ENCODE results near the gene CADM1. TPM values are rescaled to one million over a fixed set of nuclear protein-coding genes. Genes with fewer than 3 reads are reported as not detected.

The CADM1 gene
- total and polyA plus RNA-seq, 4 experiments from 2014 or later, result 2.8 to 5.6 (median 3.3) TPM

- Histone ChIP-seq H3K9me3 (ENCODE audit: control insufficient read depth in 1 of 2, low read length in 2 of 2) (no peaks in the 10 kb centered on the region), H3K4me3 (ENCODE audit: low read length in 2 of 2) (no peak overlapping the region), H3K27me3 (ENCODE audit: insufficient read depth, low read length) (no peaks in the 10 kb centered on the region), H3K4me1 (ENCODE audit: insufficient read depth, low read length) (no peaks in the 10 kb centered on the region), H3K36me3 (ENCODE audit: insufficient read depth, low read length) (no peaks in the 10 kb centered on the region), H3K27ac (ENCODE audit: low read depth, low read length) (no peak overlapping the region)
- no peak for DNase-seq
- no peak overlapping the region for H3K27ac Mint-ChIP-seq
- peaks cover 0 to 3% (median 0%) of the 10 kb centered on the region in 4 donors for H3K4me1 Mint-ChIP-seq
- peaks cover 0 to 5% (median 0%) of the 10 kb centered on the region in 8 donors for H3K9me3 Mint-ChIP-seq
- H3K27me3 Mint-ChIP-seq, result peaks cover 0 to 2% of the 10 kb centered on the region in 2 donors
- ChIA-PET CTCF (ENCODE audit: partially characterized antibody) (no interaction called here), POLR2A (ENCODE audit: partially characterized antibody) (no interaction called here)
- H3K4me3 Mint-ChIP-seq, result no peak overlapping the region
- intact Hi-C loops (cut with micrococcal nuclease), result no loop called here
- H3K36me3 Mint-ChIP-seq, result no peaks in the 10 kb centered on the region
These were observed 40.3 kb upstream of the CADM1 start for GRCh38 chr11:115544422-115544948.

GRCh38 chr11:115541518-115541917, 37.3 kb upstream of the CADM1 start:
- Mint-ChIP-seq H3K27ac (no peak overlapping the region), H3K36me3 (no peaks in the 10 kb centered on the region), H3K27me3 (peaks cover 3 to 4% of the 10 kb centered on the region in 2 donors), H3K4me3 (no peak overlapping the region), H3K9me3 (peaks cover 0 to 5% (median 0%) of the 10 kb centered on the region in 8 donors), H3K4me1 (no peaks in the 10 kb centered on the region)
- Histone ChIP-seq H3K36me3 (ENCODE audit: insufficient read depth, low read length) (no peaks in the 10 kb centered on the region), H3K27ac (ENCODE audit: low read depth, low read length) (no peak overlapping the region), H3K9me3 (ENCODE audit: control insufficient read depth in 1 of 2, low read length in 2 of 2) (no peaks in the 10 kb centered on the region), H3K4me1 (ENCODE audit: insufficient read depth, low read length) (no peaks in the 10 kb centered on the region), H3K4me3 (ENCODE audit: low read length in 2 of 2) (no peak overlapping the region), H3K27me3 (ENCODE audit: insufficient read depth, low read length) (no peaks in the 10 kb centered on the region)
- no peak for DNase-seq
- ChIA-PET POLR2A (ENCODE audit: partially characterized antibody) (no interaction called here), CTCF (ENCODE audit: partially characterized antibody) (no interaction called here)
- intact Hi-C loops (cut with micrococcal nuclease), result no loop called here

GRCh38 chr11:115539844-115540243, 35.6 kb upstream of the CADM1 start:
- intact Hi-C loops (cut with micrococcal nuclease), result no loop called here

GRCh38 chr11:115535781-115536180, 31.6 kb upstream of the CADM1 start:
- no peak for DNase-seq
- Mint-ChIP-seq H3K27ac (no peak overlapping the region), H3K27me3 (peaks cover 4 to 7% of the 10 kb centered on the region in 2 donors), H3K4me3 (no peak overlapping the region), H3K9me3 (peaks cover 0 to 3% (median 0%) of the 10 kb centered on the region in 8 donors), H3K36me3 (no peaks in the 10 kb centered on the region), H3K4me1 (peaks cover 0 to 1% (median 0%) of the 10 kb centered on the region in 4 donors)
- ChIA-PET CTCF (ENCODE audit: partially characterized antibody) (no interaction called here), POLR2A (ENCODE audit: partially characterized antibody) (no interaction called here)
- Histone ChIP-seq H3K27ac (ENCODE audit: low read depth, low read length) (no peak overlapping the region), H3K4me3 (ENCODE audit: low read length in 2 of 2) (no peak overlapping the region), H3K9me3 (ENCODE audit: control insufficient read depth in 1 of 2, low read length in 2 of 2) (no peaks in the 10 kb centered on the region), H3K36me3 (ENCODE audit: insufficient read depth, low read length) (no peaks in the 10 kb centered on the region), H3K4me1 (ENCODE audit: insufficient read depth, low read length) (no peaks in the 10 kb centered on the region), H3K27me3 (ENCODE audit: insufficient read depth, low read length) (no peaks in the 10 kb centered on the region)
- intact Hi-C loops (cut with micrococcal nuclease), result no loop called here

More at GRCh38 chr11:115539844-115540243, 35.6 kb upstream of the CADM1 start:
- Histone ChIP-seq H3K4me3 (ENCODE audit: low read length in 2 of 2) (no peak overlapping the region), H3K36me3 (ENCODE audit: insufficient read depth, low read length) (no peaks in the 10 kb centered on the region), H3K9me3 (ENCODE audit: control insufficient read depth in 1 of 2, low read length in 2 of 2) (no peaks in the 10 kb centered on the region), H3K27me3 (ENCODE audit: insufficient read depth, low read length) (no peaks in the 10 kb centered on the region), H3K27ac (ENCODE audit: low read depth, low read length) (no peak overlapping the region), H3K4me1 (ENCODE audit: insufficient read depth, low read length) (no peaks in the 10 kb centered on the region)
- no peaks in the 10 kb centered on the region for H3K4me1 Mint-ChIP-seq
- no peaks in the 10 kb centered on the region for H3K36me3 Mint-ChIP-seq
- CTCF ChIA-PET (ENCODE audit: partially characterized antibody), result no interaction called here
- no peak overlapping the region for H3K27ac Mint-ChIP-seq
- no peak for DNase-seq
- POLR2A ChIA-PET (ENCODE audit: partially characterized antibody), result no interaction called here
- peaks cover 0 to 3% (median 0%) of the 10 kb centered on the region in 8 donors for H3K9me3 Mint-ChIP-seq
- H3K27me3 Mint-ChIP-seq, result peaks cover 3 to 4% of the 10 kb centered on the region in 2 donors
- H3K4me3 Mint-ChIP-seq, result no peak overlapping the region

- Mint-ChIP-seq H3K27ac (no peak overlapping the region), H3K4me1 (peaks cover 0 to 1% (median 0%) of the 10 kb centered on the region in 4 donors), H3K27me3 (peaks cover 2 to 5% of the 10 kb centered on the region in 2 donors), H3K36me3 (no peaks in the 10 kb centered on the region), H3K9me3 (no peaks in the 10 kb centered on the region), H3K4me3 (no peak overlapping the region)
- no peak for DNase-seq
- intact Hi-C loops (cut with micrococcal nuclease), result no loop called here
- H3K27ac ChIP-seq (ENCODE audit: low read depth, low read length), result no peak overlapping the region
- H3K4me1 ChIP-seq (ENCODE audit: insufficient read depth, low read length), result no peaks in the 10 kb centered on the region
- H3K4me3 ChIP-seq (ENCODE audit: low read length in 2 of 2), result no peak overlapping the region
- H3K27me3 ChIP-seq (ENCODE audit: insufficient read depth, low read length), result no peaks in the 10 kb centered on the region
- no peaks in the 10 kb centered on the region for H3K9me3 ChIP-seq (ENCODE audit: control insufficient read depth in 1 of 2, low read length in 2 of 2)
- POLR2A ChIA-PET (ENCODE audit: partially characterized antibody), result no interaction called here
- no peaks in the 10 kb centered on the region for H3K36me3 ChIP-seq (ENCODE audit: insufficient read depth, low read length)
- CTCF ChIA-PET (ENCODE audit: partially characterized antibody), result no interaction called here
These were observed 26.5 kb upstream of the CADM1 start for GRCh38 chr11:115530752-115531151.

- H3K4me3 Mint-ChIP-seq, result no peak overlapping the region
- H3K27ac ChIP-seq (ENCODE audit: low read depth, low read length), result no peak overlapping the region
- no peak overlapping the region for H3K4me3 ChIP-seq (ENCODE audit: low read length in 2 of 2)
- no peaks in the 10 kb centered on the region for H3K36me3 Mint-ChIP-seq
- H3K36me3 ChIP-seq (ENCODE audit: insufficient read depth, low read length), result no peaks in the 10 kb centered on the region
- H3K27me3 Mint-ChIP-seq, result peaks cover 2 to 4% of the 10 kb centered on the region in 2 donors
- H3K27me3 ChIP-seq (ENCODE audit: insufficient read depth, low read length), result no peaks in the 10 kb centered on the region
- H3K4me1 ChIP-seq (ENCODE audit: insufficient read depth, low read length), result no peaks in the 10 kb centered on the region
- H3K27ac Mint-ChIP-seq, result no peak overlapping the region
- H3K9me3 ChIP-seq (ENCODE audit: control insufficient read depth in 1 of 2, low read length in 2 of 2), result no peaks in the 10 kb centered on the region
- DNase-seq, result no peak
- H3K4me1 Mint-ChIP-seq, result peaks cover 0 to 1% (median 0%) of the 10 kb centered on the region in 4 donors
- POLR2A ChIA-PET (ENCODE audit: partially characterized antibody), result no interaction called here
- intact Hi-C loops (cut with micrococcal nuclease), result no loop called here
- CTCF ChIA-PET (ENCODE audit: partially characterized antibody), result interaction anchor here (0.7 kb wide), 1 partner anchor 10 kb away, joined by 3 read pairs; no protein-coding TSS in a partner anchor
- no peaks in the 10 kb centered on the region for H3K9me3 Mint-ChIP-seq
These were observed 24.0 kb upstream of the CADM1 start for GRCh38 chr11:115528225-115528624.

- POLR2A ChIA-PET (ENCODE audit: partially characterized antibody), result no interaction called here
- Mint-ChIP-seq H3K9me3 (no peaks in the 10 kb centered on the region), H3K27me3 (peaks cover 2 to 4% of the 10 kb centered on the region in 2 donors), H3K36me3 (no peaks in the 10 kb centered on the region), H3K4me3 (no peak overlapping the region), H3K4me1 (peaks cover 0 to 1% (median 0%) of the 10 kb centered on the region in 4 donors), H3K27ac (no peak overlapping the region)
- H3K36me3 ChIP-seq (ENCODE audit: insufficient read depth, low read length), result no peaks in the 10 kb centered on the region
- H3K4me3 ChIP-seq (ENCODE audit: low read length in 2 of 2), result no peak overlapping the region
- no peaks in the 10 kb centered on the region for H3K4me1 ChIP-seq (ENCODE audit: insufficient read depth, low read length)
- intact Hi-C loops (cut with micrococcal nuclease), result no loop called here
- H3K27me3 ChIP-seq (ENCODE audit: insufficient read depth, low read length), result no peaks in the 10 kb centered on the region
- no peak for DNase-seq
- CTCF ChIA-PET (ENCODE audit: partially characterized antibody), result interaction anchor here (0.7 kb wide), 1 partner anchor 11 kb away, joined by 3 read pairs; no protein-coding TSS in a partner anchor
- no peaks in the 10 kb centered on the region for H3K9me3 ChIP-seq (ENCODE audit: control insufficient read depth in 1 of 2, low read length in 2 of 2)
- H3K27ac ChIP-seq (ENCODE audit: low read depth, low read length), result no peak overlapping the region
These were observed 23.4 kb upstream of the CADM1 start for GRCh38 chr11:115527534-115528125.

Measured in CD4-positive, alpha-beta memory T cell (primary cell).